Liver (tissue), 9 donors: ENCODE data around the gene PCMT1. TPM values are rescaled to one million over a fixed set of nuclear protein-coding genes. Genes with fewer than 3 reads are reported as not detected.
A peak's percentile ranks its signal among the peaks of the same experiment; 100 is the strongest.

ENCODE experiments used
- DNase-seq: peaks from one replicate; pipeline ENCODE4 v3.0.0-alpha.2; 2017; ENCODE audit warnings: low spot score
- H3K27ac ChIP-seq, 2 donors: one replicate each; pipeline ENCODE4 v1.7.0; 2013; ENCODE audit warnings: inconsistent platforms in 2 of 2, low read length in 2 of 2, control low read depth in 1 of 2, low read depth in 1 of 2, mild to moderate bottlenecking in 1 of 2
- H3K27me3 ChIP-seq, 4 donors: one replicate each; pipeline versions ENCODE4 v1.6.1 to v1.7.0; 2013; ENCODE audit warnings: low read length in 3 of 4, inconsistent platforms in 1 of 4, mild to moderate bottlenecking in 1 of 4, moderate library complexity in 1 of 4; ENCODE audit not compliant: control insufficient read depth in 4 of 4, insufficient read depth in 4 of 4
- H3K36me3 ChIP-seq, 4 donors: one replicate each; pipeline versions ENCODE4 v1.6.1 to v1.7.0; 2013; ENCODE audit warnings: low read length in 3 of 4, mild to moderate bottlenecking in 3 of 4, low read depth in 1 of 4, moderate library complexity in 1 of 4; ENCODE audit not compliant: control insufficient read depth in 4 of 4, insufficient read depth in 3 of 4
- H3K4me1 ChIP-seq, 4 donors: one replicate each; pipeline versions ENCODE4 v1.6.1 to v1.7.0; 2013; ENCODE audit warnings: low read length in 3 of 4, mild to moderate bottlenecking in 3 of 4, moderate library complexity in 1 of 4; ENCODE audit not compliant: control insufficient read depth in 4 of 4, insufficient read depth in 4 of 4
- H3K4me3 ChIP-seq, 3 donors: one replicate each; pipeline versions ENCODE4 v1.6.1 to v1.7.0; 2013; ENCODE audit warnings: low read length in 3 of 3, control low read depth in 1 of 3, low read depth in 1 of 3, mild to moderate bottlenecking in 1 of 3
- H3K9ac ChIP-seq, 2 donors: one replicate each; pipeline ENCODE4 v1.7.0; 2013; ENCODE audit warnings: low read length in 2 of 2, mild to moderate bottlenecking in 2 of 2, moderate library complexity in 2 of 2, control low read depth in 1 of 2, low read depth in 1 of 2
- H3K9me3 ChIP-seq, 4 donors: one replicate each; pipeline versions ENCODE4 v1.6.1 to v1.7.0; 2013; ENCODE audit warnings: low read length in 3 of 4; ENCODE audit not compliant: control insufficient read depth in 4 of 4
- EGR1 ChIP-seq, 2 donors: IDR thresholded peaks; 2 replicates each; pipeline ENCODE4 v1.6.1; 2016 to 2018; ENCODE audit warnings: antibody characterized with exemption in 2 of 2, low read depth in 2 of 2
- FOXA2 ChIP-seq: IDR thresholded peaks from 2 replicates; pipeline ENCODE4 v1.6.1; 2016; ENCODE audit warnings: antibody characterized with exemption
- GABPA ChIP-seq, 2 donors: IDR thresholded peaks in 1 of 2; conservative IDR thresholded peaks in 1 of 2; 2 replicates each; pipeline ENCODE4 v1.6.1; 2016; ENCODE audit warnings: antibody characterized with exemption in 2 of 2, mild to moderate bottlenecking in 1 of 2, moderate library complexity in 1 of 2
- HNF4A ChIP-seq, 2 donors: conservative IDR thresholded peaks; 2 replicates each; pipeline ENCODE4 v1.6.1; 2016; ENCODE audit warnings: antibody characterized with exemption in 2 of 2, mild to moderate bottlenecking in 2 of 2
- JUND ChIP-seq, 2 donors: IDR thresholded peaks; 2 replicates each; pipeline ENCODE4 v1.6.1; 2016; ENCODE audit warnings: antibody characterized with exemption in 2 of 2
- NR2F2 ChIP-seq: IDR thresholded peaks from 2 replicates; pipeline ENCODE4 v1.6.1; 2016; ENCODE audit warnings: antibody characterized with exemption
- RAD21 ChIP-seq, 2 donors: IDR thresholded peaks; 2 replicates each; pipeline ENCODE4 v1.6.1; 2016; ENCODE audit warnings: antibody characterized with exemption in 2 of 2, mild to moderate bottlenecking in 2 of 2
- RXRA ChIP-seq, 2 donors: IDR thresholded peaks; 2 replicates each; pipeline ENCODE4 v1.6.1; 2017 to 2018; ENCODE audit warnings: antibody characterized with exemption in 2 of 2, mild to moderate bottlenecking in 1 of 2
- TAF1 ChIP-seq: conservative IDR thresholded peaks from 2 replicates; pipeline ENCODE4 v1.6.1; 2016; ENCODE audit warnings: antibody characterized with exemption, mild to moderate bottlenecking
- YY1 ChIP-seq: IDR thresholded peaks from 2 replicates; pipeline ENCODE4 v1.6.1; 2016; ENCODE audit warnings: antibody characterized with exemption, mild to moderate bottlenecking
- WGBS: extraction: QIAGEN DNeasy Blood & Tissue Kit; methylation state at CpG from one replicate; pipeline ENCODE4 v1.1.7; 2013; 5-methylcytosine and 5-hydroxymethylcytosine counted together
- polyA plus RNA-seq, 2 donors: library from polyadenylated mRNA; stranded (reverse) in 1 of 2; unstranded in 1 of 2; fragments of 200-250 nt in 1 of 2; fragments of >200 nt in 1 of 2; fragmentation: Nextera tagmentation in 1 of 2; extraction: Ambion mirVana in 1 of 2; gene quantifications; one replicate each; pipeline versions ENCODE4 v1.2.1 to v1.2.3, GENCODE V29; 2013 to 2015
- total RNA-seq, 2 donors: library from RNA; depleted of rRNA; stranded (reverse); fragments of >200 nt; gene quantifications; one replicate each; pipeline ENCODE4 v1.2.3, GENCODE V29; 2014
- TF ChIP-seq, protein P1 (sequence below): IDR thresholded peaks from 2 replicates; pipeline ENCODE4 v1.6.1; 2016; ENCODE audit warnings: antibody characterized with exemption, mild to moderate bottlenecking
- TF ChIP-seq, protein P2 (sequence below): fragments of 150-350 bp; IDR thresholded peaks from 2 replicates; pipeline ENCODE4 v1.5.1; 2017; ENCODE audit warnings: improper control_type of control experiment, low read depth, low read length; ENCODE audit not compliant: missing input control
- TF ChIP-seq, protein P3 (sequence below): IDR thresholded peaks from 2 replicates; pipeline ENCODE4 v1.6.1; 2016; ENCODE audit warnings: antibody characterized with exemption
- donor health status: healthy.
- donor health status: healthy.
- donor health status: healthy.
- donor health status: healthy.
- donor health status: healthy.

The PCMT1 gene
- total and polyA plus RNA-seq, 4 donors, result 56.8 to 78.8 (median 75.0) TPM

DNA sequence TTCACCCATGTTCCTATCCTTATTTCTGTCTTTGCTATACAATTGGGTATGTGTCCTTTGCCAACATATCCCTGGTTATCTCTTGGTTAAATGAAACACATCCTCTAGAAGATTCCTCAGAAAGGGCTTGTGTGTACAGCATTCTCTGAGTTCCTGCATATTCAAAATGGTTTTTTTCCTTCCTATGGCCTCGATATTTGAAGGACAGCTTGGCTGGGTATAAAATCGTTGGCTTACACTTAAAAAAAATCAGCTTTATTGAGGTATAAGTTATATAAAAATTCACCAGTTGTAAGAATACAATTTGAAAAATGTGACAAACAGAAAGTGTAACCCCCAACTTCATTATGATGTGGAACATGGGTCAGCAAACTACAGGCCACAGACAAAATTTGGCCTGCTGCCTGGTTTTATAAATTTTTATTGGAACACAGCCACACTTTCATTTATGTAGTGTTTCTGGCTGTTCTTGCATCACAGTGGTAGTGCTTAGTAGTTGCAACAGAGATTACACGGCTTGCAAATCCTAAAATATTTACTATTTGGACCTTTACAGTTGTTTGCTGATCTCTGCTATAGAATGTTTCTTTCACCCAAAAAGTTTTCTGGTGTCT is 16.7 kb downstream of the PCMT1 start:
- WGBS, result 40% methylated on average over 3 of the region's 3 CpGs
- Histone ChIP-seq H3K27ac (no peak overlapping the region), H3K9me3 (peaks cover 0 to 3% (median 2%) of the 10 kb centered on the region in 4 donors), H3K36me3 (peaks cover 0 to 5% (median 0%) of the 10 kb centered on the region in 4 donors), H3K4me3 (no peak overlapping the region), H3K27me3 (no peaks in the 10 kb centered on the region), H3K4me1 (no peaks in the 10 kb centered on the region), H3K9ac (no peak overlapping the region)
- TF ChIP-seq RXRA (IDR thresholded peaks at IDR 0.05) (peak in 1 of 2 donors; percentile 40), FOXA2 (no peak)
- TF ChIP-seq, protein P1, sequence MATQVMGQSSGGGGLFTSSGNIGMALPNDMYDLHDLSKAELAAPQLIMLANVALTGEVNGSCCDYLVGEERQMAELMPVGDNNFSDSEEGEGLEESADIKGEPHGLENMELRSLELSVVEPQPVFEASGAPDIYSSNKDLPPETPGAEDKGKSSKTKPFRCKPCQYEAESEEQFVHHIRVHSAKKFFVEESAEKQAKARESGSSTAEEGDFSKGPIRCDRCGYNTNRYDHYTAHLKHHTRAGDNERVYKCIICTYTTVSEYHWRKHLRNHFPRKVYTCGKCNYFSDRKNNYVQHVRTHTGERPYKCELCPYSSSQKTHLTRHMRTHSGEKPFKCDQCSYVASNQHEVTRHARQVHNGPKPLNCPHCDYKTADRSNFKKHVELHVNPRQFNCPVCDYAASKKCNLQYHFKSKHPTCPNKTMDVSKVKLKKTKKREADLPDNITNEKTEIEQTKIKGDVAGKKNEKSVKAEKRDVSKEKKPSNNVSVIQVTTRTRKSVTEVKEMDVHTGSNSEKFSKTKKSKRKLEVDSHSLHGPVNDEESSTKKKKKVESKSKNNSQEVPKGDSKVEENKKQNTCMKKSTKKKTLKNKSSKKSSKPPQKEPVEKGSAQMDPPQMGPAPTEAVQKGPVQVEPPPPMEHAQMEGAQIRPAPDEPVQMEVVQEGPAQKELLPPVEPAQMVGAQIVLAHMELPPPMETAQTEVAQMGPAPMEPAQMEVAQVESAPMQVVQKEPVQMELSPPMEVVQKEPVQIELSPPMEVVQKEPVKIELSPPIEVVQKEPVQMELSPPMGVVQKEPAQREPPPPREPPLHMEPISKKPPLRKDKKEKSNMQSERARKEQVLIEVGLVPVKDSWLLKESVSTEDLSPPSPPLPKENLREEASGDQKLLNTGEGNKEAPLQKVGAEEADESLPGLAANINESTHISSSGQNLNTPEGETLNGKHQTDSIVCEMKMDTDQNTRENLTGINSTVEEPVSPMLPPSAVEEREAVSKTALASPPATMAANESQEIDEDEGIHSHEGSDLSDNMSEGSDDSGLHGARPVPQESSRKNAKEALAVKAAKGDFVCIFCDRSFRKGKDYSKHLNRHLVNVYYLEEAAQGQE, result no peak
- DNase-seq, result no peak

DNA sequence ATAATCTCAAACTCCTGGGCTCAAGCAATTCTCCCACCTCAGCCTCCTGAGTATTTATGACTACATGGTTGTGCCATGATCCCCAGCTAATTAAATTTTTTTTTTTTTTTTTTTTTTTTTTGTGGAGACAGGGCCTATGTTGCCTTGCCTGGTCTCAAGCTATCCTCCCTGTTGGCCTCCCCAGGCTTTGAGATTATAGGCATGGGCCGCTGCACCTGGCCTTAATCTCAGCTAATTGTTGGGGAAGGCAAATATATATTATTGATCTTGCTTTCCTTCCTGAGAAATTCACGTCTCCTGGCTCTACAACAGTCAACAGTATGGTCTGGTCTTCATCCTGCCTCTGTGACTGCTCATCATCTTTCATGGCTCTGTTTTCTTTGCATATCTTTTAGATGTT is 20.1 kb downstream of the PCMT1 start:
- no peak overlapping the region for H3K27ac ChIP-seq
- no peak for DNase-seq
- no peaks in the 10 kb centered on the region for H3K4me1 ChIP-seq
- no peak overlapping the region for H3K9ac ChIP-seq
- no peaks in the 10 kb centered on the region for H3K27me3 ChIP-seq
- TF ChIP-seq, protein P2, sequence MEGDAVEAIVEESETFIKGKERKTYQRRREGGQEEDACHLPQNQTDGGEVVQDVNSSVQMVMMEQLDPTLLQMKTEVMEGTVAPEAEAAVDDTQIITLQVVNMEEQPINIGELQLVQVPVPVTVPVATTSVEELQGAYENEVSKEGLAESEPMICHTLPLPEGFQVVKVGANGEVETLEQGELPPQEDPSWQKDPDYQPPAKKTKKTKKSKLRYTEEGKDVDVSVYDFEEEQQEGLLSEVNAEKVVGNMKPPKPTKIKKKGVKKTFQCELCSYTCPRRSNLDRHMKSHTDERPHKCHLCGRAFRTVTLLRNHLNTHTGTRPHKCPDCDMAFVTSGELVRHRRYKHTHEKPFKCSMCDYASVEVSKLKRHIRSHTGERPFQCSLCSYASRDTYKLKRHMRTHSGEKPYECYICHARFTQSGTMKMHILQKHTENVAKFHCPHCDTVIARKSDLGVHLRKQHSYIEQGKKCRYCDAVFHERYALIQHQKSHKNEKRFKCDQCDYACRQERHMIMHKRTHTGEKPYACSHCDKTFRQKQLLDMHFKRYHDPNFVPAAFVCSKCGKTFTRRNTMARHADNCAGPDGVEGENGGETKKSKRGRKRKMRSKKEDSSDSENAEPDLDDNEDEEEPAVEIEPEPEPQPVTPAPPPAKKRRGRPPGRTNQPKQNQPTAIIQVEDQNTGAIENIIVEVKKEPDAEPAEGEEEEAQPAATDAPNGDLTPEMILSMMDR, result no peak
- TF ChIP-seq RAD21 (IDR thresholded peaks at IDR 0.05) (no peak), TAF1 (no peak), HNF4A (conservative IDR thresholded peaks at IDR 0.05) (no peak), NR2F2 (no peak), YY1 (no peak), FOXA2 (no peak), JUND (IDR thresholded peaks at IDR 0.05) (no peak), GABPA (IDR thresholded peaks at IDR 0.05 in 1 of 2, conservative IDR thresholded peaks at IDR 0.05 in 1 of 2) (no peak), RXRA (IDR thresholded peaks at IDR 0.05) (no peak), EGR1 (IDR thresholded peaks at IDR 0.05; ENCODE audit: low read depth in 2 of 2) (no peak)
- TF ChIP-seq, protein P1, result no peak
- TF ChIP-seq, protein P3, sequence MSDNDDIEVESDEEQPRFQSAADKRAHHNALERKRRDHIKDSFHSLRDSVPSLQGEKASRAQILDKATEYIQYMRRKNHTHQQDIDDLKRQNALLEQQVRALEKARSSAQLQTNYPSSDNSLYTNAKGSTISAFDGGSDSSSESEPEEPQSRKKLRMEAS, result no peak
- 82% methylated on average over 2 of the region's 2 CpGs for WGBS
- no peak overlapping the region for H3K4me3 ChIP-seq
- H3K36me3 ChIP-seq, result peaks cover 3 to 16% (median 11%) of the 10 kb centered on the region in 4 donors
- H3K9me3 ChIP-seq, result peaks cover 0 to 3% (median 2%) of the 10 kb centered on the region in 4 donors
